Activated naive CD4-positive, alpha-beta T cell treated with Interleukin-2 at 50 U/mL for 16 hours (primary cell): ENCODE measurements around the gene PHC3.

Source experiments
- DNase-seq: peaks from one replicate; pipeline ENCODE4 v3.0.0-alpha.2; 2020

PHC3 gene

GRCh38 chr3:170075441-170076091, 106.0 kb downstream of the PHC3 start:
- DNase-seq: no peak

- no peak for DNase-seq
Observed at GRCh38 chr3:170064108-170064507, 117.4 kb downstream of the PHC3 start.

GRCh38 chr3:170063691-170064090, 117.8 kb downstream of the PHC3 start:
- DNase-seq: no peak

- no peak for DNase-seq
Observed at GRCh38 chr3:170062769-170063168, 118.8 kb downstream of the PHC3 start.

- no peak for DNase-seq
Observed at GRCh38 chr3:170062068-170062467, 119.5 kb downstream of the PHC3 start.

GRCh38 chr3:170059447-170059846, 122.1 kb downstream of the PHC3 start:
- DNase-seq: no peak

GRCh38 chr3:170058127-170058526, 123.4 kb downstream of the PHC3 start:
- no peak for DNase-seq

- no peak for DNase-seq
Observed at GRCh38 chr3:170057550-170057949, 124.0 kb downstream of the PHC3 start.

GRCh38 chr3:170056710-170057454, 124.7 kb downstream of the PHC3 start:
- DNase-seq: no peak

GRCh38 chr3:170055209-170055608, 126.3 kb downstream of the PHC3 start:
- no peak for DNase-seq

GRCh38 chr3:170054204-170054603, 127.3 kb downstream of the PHC3 start:
- DNase-seq: no peak

GRCh38 chr3:170052398-170052797, 129.1 kb downstream of the PHC3 start:
- no peak for DNase-seq

- DNase-seq: no peak
Observed at GRCh38 chr3:170050753-170051152, 130.8 kb downstream of the PHC3 start.

- no peak for DNase-seq
Observed at GRCh38 chr3:170049146-170050000, 132.2 kb downstream of the PHC3 start.

- no peak for DNase-seq
Observed at GRCh38 chr3:170047133-170047404, 134.5 kb downstream of the PHC3 start.

GRCh38 chr3:170046269-170047132, 135.0 kb downstream of the PHC3 start:
- no peak for DNase-seq

GRCh38 chr3:170044795-170045244, 136.7 kb downstream of the PHC3 start:
- DNase-seq: no peak

GRCh38 chr3:170044271-170044670, 137.3 kb downstream of the PHC3 start:
- DNase-seq: no peak

GRCh38 chr3:170043506-170043905, 138.0 kb downstream of the PHC3 start:
- no peak for DNase-seq

- DNase-seq: no peak
Observed at GRCh38 chr3:170040418-170040817, 141.1 kb downstream of the PHC3 start.

GRCh38 chr3:170038434-170039110, 143.0 kb downstream of the PHC3 start:
- DNase-seq: peak; percentile 21
